H1 (cell line): ENCODE results near the gene SSTR3. TPM values are rescaled to one million over a fixed set of nuclear protein-coding genes. Genes with fewer than 3 reads are reported as not detected.

Experiments
- BCL11A ChIP-seq, 2 experiments: IDR thresholded peaks; one replicate each; pipeline ENCODE4 v1.6.1; 2011; ENCODE audit warnings: low read depth in 2 of 2, low read length in 2 of 2, mild to moderate bottlenecking in 2 of 2
- CTCF ChIP-seq, 3 experiments: IDR thresholded peaks; 1 replicate in 2 of 3; 2 replicates in 1 of 3; pipeline versions ENCODE4 v1.5.1 to v1.6.1; 2011; ENCODE audit warnings: low read length in 3 of 3, mild to moderate bottlenecking in 3 of 3, inconsistent platforms in 2 of 3, low read depth in 1 of 3, moderate library complexity in 1 of 3; ENCODE audit not compliant: insufficient read depth in 1 of 3; ENCODE audit errors: control extremely low read depth in 1 of 3
- KDM1A ChIP-seq: fragments of 200-600, 300-600 bp; sonication (generic); IDR thresholded peaks from 2 replicates; pipeline ENCODE4 v1.7.1; 2016; ENCODE audit warnings: mild to moderate bottlenecking, low read length, borderline replicate concordance
- KDM4A ChIP-seq: IDR thresholded peaks from one replicate; pipeline ENCODE4 v1.7.1; 2012; ENCODE audit warnings: low read depth, mild to moderate bottlenecking, moderate library complexity, low read length, inconsistent platforms; ENCODE audit not compliant: severe bottlenecking
- PHF8 ChIP-seq: fragments of 200-600 bp; sonication (generic); conservative IDR thresholded peaks from 2 replicates; pipeline ENCODE4 v1.7.1; 2012; ENCODE audit warnings: low read depth, mild to moderate bottlenecking, inconsistent platforms, low read length, moderate library complexity
- RFX5 ChIP-seq: IDR thresholded peaks from 2 replicates; pipeline ENCODE4 v1.6.1; 2011; ENCODE audit warnings: low read depth, low read length, improper control_type of control experiment, borderline replicate concordance
- SIN3A ChIP-seq, 2 experiments: IDR thresholded peaks in 1 of 2; conservative IDR thresholded peaks in 1 of 2; 2 replicates each; pipeline ENCODE4 v1.6.1; 2011 to 2012; ENCODE audit warnings: low read length in 2 of 2, improper control_type of control experiment in 1 of 2, low read depth in 1 of 2, mild to moderate bottlenecking in 1 of 2
- TCF12 ChIP-seq: IDR thresholded peaks from 2 replicates; pipeline ENCODE4 v1.6.1; 2011; ENCODE audit warnings: low read depth, mild to moderate bottlenecking, low read length
- polyA plus RNA-seq, 7 experiments: library from polyadenylated mRNA; depleted of rRNA in 3 of 7; stranded (reverse) in 5 of 7; unstranded in 2 of 7; fragments of >200 nt in 5 of 7; fragments of 200-250 nt in 2 of 7; gene quantifications; 1 replicate in 5 of 7; 2 replicates in 1 of 7; 4 replicates in 1 of 7; pipeline versions ENCODE4 v1.2.1 to v1.2.3, GENCODE V29; 2011 to 2013; ENCODE audit warnings: missing spikeins in 2 of 7, mixed read lengths in 2 of 7
- total RNA-seq: library from RNA; stranded (reverse); fragmentation: NEBNext Ultra II Directional; extraction: Animal tissue kit (Norgen Biotek cat#: 25700); gene quantifications from 2 replicates; pipeline ENCODE4 v1.2.1, GENCODE V29; 2021

Gene SSTR3
- total and polyA plus RNA-seq, 2 of the 8 experiments (the other 6 are each of a cell fraction or from before 2014, with no cell fraction given): 0.22 to 0.77 TPM

DNA sequence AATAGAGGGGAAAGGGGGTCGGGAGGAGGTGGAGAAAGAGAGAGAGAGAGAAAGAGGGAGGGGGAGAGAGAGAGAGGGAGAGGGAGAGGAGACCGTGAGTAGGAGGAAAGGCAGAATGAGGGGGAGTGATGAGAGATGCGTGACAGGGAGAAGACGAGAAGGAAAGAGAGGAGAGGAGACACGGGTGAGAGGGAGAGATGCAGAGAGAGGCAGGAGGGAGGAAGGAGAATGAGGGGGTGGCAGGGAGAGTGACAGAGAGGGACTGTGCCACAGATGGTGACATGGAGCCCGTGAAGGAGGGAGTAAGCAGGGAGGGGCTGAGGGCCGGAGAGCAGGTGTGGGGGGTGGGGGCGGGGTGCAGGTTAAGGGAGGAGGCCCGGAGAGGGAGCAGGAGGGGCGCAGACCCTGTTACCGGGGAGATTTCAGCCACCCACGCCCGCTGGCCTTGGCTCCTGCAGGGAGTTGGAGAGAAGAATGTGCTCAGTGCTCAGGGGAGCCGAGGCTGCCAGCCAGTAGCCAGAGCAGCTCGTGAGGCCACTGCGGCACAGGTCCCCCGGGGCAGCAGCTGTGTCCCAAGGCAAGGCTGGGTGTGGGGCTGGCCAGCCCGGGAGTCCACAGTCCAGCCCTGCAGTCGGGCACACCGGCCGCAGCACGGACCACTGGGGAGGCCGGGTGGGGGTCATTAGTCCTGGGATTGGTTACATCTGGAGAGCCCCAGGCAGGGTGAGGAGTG is at the start of gene SSTR3 (continued):
- no peak for TF ChIP-seq CTCF (IDR thresholded peaks at IDR 0.05; ENCODE audit: control extremely low read depth in 1 of 3, insufficient read depth in 1 of 3, low read depth in 1 of 3, low read length in 3 of 3)
- peak; percentile 63; the same call in 1 of the 2 replicates for TF ChIP-seq KDM1A
- TF ChIP-seq RFX5: peak; percentile 44; the same call in 1 of the 2 replicates
- no peak for TF ChIP-seq TCF12
- TF ChIP-seq KDM4A: no peak
- TF ChIP-seq PHF8: no peak
- no peak; a peak in 1 of 4 replicates for TF ChIP-seq SIN3A (conservative IDR thresholded peaks at IDR 0.05 in 1 of 2, IDR thresholded peaks at IDR 0.05 in 1 of 2; ENCODE audit: low read depth in 1 of 2, low read length in 2 of 2)
- TF ChIP-seq BCL11A (IDR thresholded peaks at IDR 0.05; ENCODE audit: low read depth in 2 of 2, low read length in 2 of 2): no peak
